Upper lobe of left lung (tissue), 4 donors: ENCODE data around the gene PAX2.

Experiments
- CTCF ChIP-seq, 6 experiments: fragments of 450-650 bp in 4 of 6; fragments of 200-600 bp in 2 of 6; sonication (generic) in 2 of 6; IDR thresholded peaks; one replicate each; pipeline ENCODE4 v1.5.1; 2016 to 2019; ENCODE audit warnings: antibody characterized with exemption in 6 of 6
- EP300 ChIP-seq, 4 donors: sonication (generic); formaldehyde crosslinking; IDR thresholded peaks; one replicate each; pipeline ENCODE4 v1.5.1; 2017; ENCODE audit warnings: antibody characterized with exemption in 4 of 4, control low read depth in 2 of 4
- POLR2A ChIP-seq, 4 donors: fragments of 450-650 bp; IDR thresholded peaks; one replicate each; pipeline ENCODE4 v1.5.1; 2016 to 2017; ENCODE audit warnings: antibody characterized with exemption in 4 of 4, mild to moderate bottlenecking in 2 of 4
- POLR2AphosphoS5 ChIP-seq, 2 donors: sonication (generic); formaldehyde crosslinking; IDR thresholded peaks; one replicate each; pipeline ENCODE4 v1.5.1; 2017; ENCODE audit warnings: antibody characterized with exemption in 2 of 2

GRCh38 chr10:100713049-100713858, 32.1 kb upstream of the PAX2 start:
- no peak for TF ChIP-seq POLR2AphosphoS5 (IDR thresholded peaks at IDR 0.05)
- no peak for TF ChIP-seq CTCF (IDR thresholded peaks at IDR 0.05)
- no peak for TF ChIP-seq POLR2A (IDR thresholded peaks at IDR 0.05)
- no peak for TF ChIP-seq EP300 (IDR thresholded peaks at IDR 0.05)
